Ishikawa (cell line): ENCODE results near the gene EIF2S1.

Source experiments
- CEBPB ChIP-seq: IDR thresholded peaks from 2 replicates; pipeline ENCODE4 v1.6.1; 2012
- CREB1 ChIP-seq: IDR thresholded peaks from 2 replicates; pipeline ENCODE4 v1.6.1; 2012; ENCODE audit warnings: low read depth
- EGR1 ChIP-seq: IDR thresholded peaks from 2 replicates; pipeline ENCODE4 v1.6.1; 2012
- EP300 ChIP-seq: IDR thresholded peaks from 2 replicates; pipeline ENCODE4 v1.6.1; 2012; ENCODE audit warnings: borderline replicate concordance
- FOXM1 ChIP-seq: IDR thresholded peaks from 2 replicates; pipeline ENCODE4 v1.6.1; 2012; ENCODE audit warnings: low read depth, borderline replicate concordance
- MAX ChIP-seq: IDR thresholded peaks from 2 replicates; pipeline ENCODE4 v1.6.1; 2012
- NFIC ChIP-seq: IDR thresholded peaks from 2 replicates; pipeline ENCODE4 v1.6.1; 2012
- RAD21 ChIP-seq: IDR thresholded peaks from 2 replicates; pipeline ENCODE4 v1.6.1; 2012; ENCODE audit warnings: low read depth
- REST ChIP-seq: IDR thresholded peaks from 2 replicates; pipeline ENCODE4 v1.6.1; 2012; ENCODE audit warnings: low read depth, mild to moderate bottlenecking
- TAF1 ChIP-seq: IDR thresholded peaks from 2 replicates; pipeline ENCODE4 v1.6.1; 2012; ENCODE audit warnings: low read depth, mild to moderate bottlenecking
- TCF12 ChIP-seq: IDR thresholded peaks from 2 replicates; pipeline ENCODE4 v1.6.1; 2012; ENCODE audit warnings: low read depth
- TEAD4 ChIP-seq: IDR thresholded peaks from 2 replicates; pipeline ENCODE4 v1.6.1; 2012
- YY1 ChIP-seq: IDR thresholded peaks from 2 replicates; pipeline ENCODE4 v1.6.1; 2012; ENCODE audit warnings: low read depth
- ZBTB7A ChIP-seq: IDR thresholded peaks from 2 replicates; pipeline ENCODE4 v1.6.1; 2012; ENCODE audit warnings: low read depth
- TF ChIP-seq, protein P1 (sequence below): IDR thresholded peaks from 2 replicates; pipeline ENCODE4 v1.6.1; 2012

Gene EIF2S1

DNA sequence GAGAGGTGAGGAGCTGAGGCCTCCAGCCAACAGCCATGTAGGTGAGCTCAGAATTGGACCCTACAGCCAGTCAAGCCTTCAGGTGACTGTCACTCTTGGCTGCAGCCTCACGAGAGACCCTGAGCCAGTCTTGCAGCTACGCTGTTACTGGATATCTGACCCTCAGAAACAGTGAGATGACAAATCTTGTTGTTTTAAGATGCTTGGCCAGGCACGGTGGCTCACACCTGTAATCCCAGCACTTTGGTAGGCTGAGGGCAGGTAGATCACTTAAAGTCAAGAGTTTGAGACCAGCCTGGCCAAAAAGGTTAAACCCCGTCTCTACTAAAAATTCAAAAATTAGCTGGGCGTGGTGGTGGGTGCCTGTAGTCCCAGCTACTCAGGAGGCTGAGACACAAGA lies 45.6 kb downstream of the EIF2S1 start:
- TF ChIP-seq YY1 (no peak), REST (no peak), TCF12 (no peak)

DNA sequence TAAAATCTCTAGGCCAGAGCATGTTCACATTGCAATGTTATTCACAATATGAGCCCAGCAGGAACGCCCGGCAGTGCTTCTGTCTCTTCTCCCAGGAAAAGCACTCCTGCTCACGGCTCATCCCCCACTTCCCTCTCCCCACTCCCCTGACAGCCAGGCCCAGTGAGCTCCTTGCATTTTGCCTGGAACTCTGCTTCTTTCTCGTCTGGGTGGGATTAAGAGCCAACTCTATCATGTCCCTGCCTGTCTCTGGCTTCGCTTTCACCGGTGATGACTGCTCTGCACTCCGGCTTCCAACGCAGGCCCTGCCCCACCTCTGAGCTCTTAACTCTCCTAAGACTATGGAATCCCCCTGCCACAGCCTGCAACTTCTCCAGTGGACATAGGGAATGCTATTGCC lies 49.3 kb downstream of the EIF2S1 start:
- no peak for TF ChIP-seq TAF1
- TF ChIP-seq NFIC: no peak
- TF ChIP-seq FOXM1: no peak
- TF ChIP-seq CREB1: no peak
- TF ChIP-seq, protein P1, sequence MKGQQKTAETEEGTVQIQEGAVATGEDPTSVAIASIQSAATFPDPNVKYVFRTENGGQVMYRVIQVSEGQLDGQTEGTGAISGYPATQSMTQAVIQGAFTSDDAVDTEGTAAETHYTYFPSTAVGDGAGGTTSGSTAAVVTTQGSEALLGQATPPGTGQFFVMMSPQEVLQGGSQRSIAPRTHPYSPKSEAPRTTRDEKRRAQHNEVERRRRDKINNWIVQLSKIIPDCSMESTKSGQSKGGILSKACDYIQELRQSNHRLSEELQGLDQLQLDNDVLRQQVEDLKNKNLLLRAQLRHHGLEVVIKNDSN: no peak
- TF ChIP-seq MAX: no peak
- no peak for TF ChIP-seq TCF12
- no peak for TF ChIP-seq YY1
- no peak for TF ChIP-seq TEAD4
- TF ChIP-seq EP300: no peak
- no peak for TF ChIP-seq RAD21
- no peak for TF ChIP-seq CEBPB
- no peak for TF ChIP-seq EGR1
- TF ChIP-seq ZBTB7A: no peak
- TF ChIP-seq REST: no peak

DNA sequence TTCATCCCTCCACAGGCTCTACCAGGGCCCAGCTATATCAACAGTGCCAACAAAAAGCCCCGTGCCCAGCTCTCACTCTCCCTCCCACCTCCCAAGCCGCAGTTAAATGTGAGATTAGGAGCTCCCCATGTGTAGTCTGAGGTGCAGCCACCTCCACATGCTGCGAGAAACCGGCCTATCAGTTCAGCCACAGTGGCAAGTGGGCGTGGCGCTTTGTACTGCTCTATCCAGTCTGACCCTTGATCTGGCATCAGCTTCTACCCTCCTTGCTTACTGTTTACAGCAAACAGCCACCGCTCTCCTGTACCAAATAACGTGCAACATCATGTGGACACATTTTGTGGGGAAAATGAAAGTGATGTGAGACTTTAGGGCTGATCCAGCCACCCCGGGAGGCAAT lies 50.2 kb downstream of the EIF2S1 start:
- TF ChIP-seq TAF1: no peak
- no peak for TF ChIP-seq EGR1
- TF ChIP-seq TEAD4: no peak
- no peak for TF ChIP-seq REST
- no peak for TF ChIP-seq ZBTB7A
- TF ChIP-seq MAX: no peak
- TF ChIP-seq FOXM1: no peak
- no peak for TF ChIP-seq YY1
- no peak for TF ChIP-seq CREB1
- no peak for TF ChIP-seq NFIC
- TF ChIP-seq RAD21: no peak
- TF ChIP-seq, protein P1: no peak
- no peak for TF ChIP-seq EP300
- TF ChIP-seq CEBPB: no peak
- TF ChIP-seq TCF12: no peak

- TF ChIP-seq YY1 (no peak), CREB1 (no peak), RAD21 (no peak), TAF1 (no peak), EGR1 (no peak), REST (no peak), EP300 (no peak), ZBTB7A (no peak), TEAD4 (no peak)
Observed at GRCh38 chr14:67411370-67411769, 51.2 kb downstream of the EIF2S1 start.
